DOHH2 (cell line): ENCODE measurements around the gene SOSTDC1.
"Not testable (repeated sequence)": the region's sequence is repeated elsewhere in the genome, so short reads cannot be mapped to it uniquely, and the experiment has no call there.

ENCODE experiments used
- H3F3A ChIP-seq: fragments of 200-600 bp; sonication (generic), shearing (Covaris generic); 2 replicates; pipeline ENCODE4 v1.6.0; 2016; ENCODE audit warnings: antibody characterized with exemption, mild to moderate bottlenecking; ENCODE audit not compliant: control insufficient read depth, insufficient read depth
- H3K27ac ChIP-seq: fragments of 200-600 bp; sonication (generic); 2 replicates; pipeline ENCODE4 v1.5.1; 2014; ENCODE audit warnings: low read depth, mild to moderate bottlenecking, low read length, moderate library complexity
- H3K27me3 ChIP-seq: fragments of 200-600 bp; sonication (generic); 2 replicates; pipeline ENCODE4 v1.6.1; 2014; ENCODE audit warnings: mild to moderate bottlenecking, low read length, mixed read lengths; ENCODE audit not compliant: control insufficient read depth
- H3K36me3 ChIP-seq: fragments of 200-600 bp; sonication (generic); 2 replicates; pipeline ENCODE4 v1.6.1; 2014; ENCODE audit warnings: mild to moderate bottlenecking, low read length, moderate library complexity, mixed read lengths; ENCODE audit not compliant: control insufficient read depth
- H3K4me1 ChIP-seq: fragments of 200-600 bp; sonication (generic); 2 replicates; pipeline ENCODE4 v1.6.1; 2014; ENCODE audit warnings: mild to moderate bottlenecking, low read length, mixed read lengths; ENCODE audit not compliant: control insufficient read depth
- H3K4me2 ChIP-seq: fragments of 200-600 bp; sonication (generic); 2 replicates; pipeline ENCODE4 v1.6.0; 2014; ENCODE audit warnings: mild to moderate bottlenecking, low read length, moderate library complexity
- H3K4me3 ChIP-seq: fragments of 200-600 bp; sonication (generic); 2 replicates; pipeline ENCODE4 v1.5.1; 2014; ENCODE audit warnings: mild to moderate bottlenecking, low read length, mixed read lengths
- H3K79me2 ChIP-seq: fragments of 200-600 bp; sonication (generic); 2 replicates; pipeline ENCODE4 v1.6.1; 2014; ENCODE audit warnings: mild to moderate bottlenecking, low read length, mixed read lengths; ENCODE audit not compliant: control insufficient read depth
- H3K9me2 ChIP-seq: fragments of 200-600 bp; sonication (generic); replicated peaks from 2 replicates; pipeline ENCODE4 v1.6.1; 2014; ENCODE audit warnings: mild to moderate bottlenecking, low read length, mixed read lengths; ENCODE audit not compliant: control insufficient read depth
- H3K9me3 ChIP-seq: fragments of 200-600 bp; sonication (generic); 2 replicates; pipeline ENCODE4 v1.6.1; 2014; ENCODE audit warnings: antibody characterized with exemption, low read length, mixed read lengths; ENCODE audit not compliant: control insufficient read depth, insufficient read depth
- H4K20me1 ChIP-seq: fragments of 200-600 bp; sonication (generic); 2 replicates; pipeline ENCODE4 v1.6.0; 2014; ENCODE audit warnings: low read depth, mild to moderate bottlenecking, antibody characterized with exemption, low read length, moderate library complexity; ENCODE audit not compliant: control insufficient read depth, insufficient read depth
- EZH2phosphoT487 ChIP-seq: fragments of 200-600 bp; sonication (generic); IDR thresholded peaks from 2 replicates; pipeline ENCODE4 v1.6.1; 2017; ENCODE audit warnings: borderline replicate concordance, mild to moderate bottlenecking, antibody characterized with exemption, low read length, moderate library complexity, mixed read lengths
- TF ChIP-seq, protein P1 (sequence below): fragments of 200-600 bp; sonication (generic); IDR thresholded peaks from one replicate; pipeline ENCODE4 v1.5.1; 2014; ENCODE audit warnings: antibody characterized with exemption, mild to moderate bottlenecking, low read depth, low read length; ENCODE audit not compliant: poor library complexity, severe bottlenecking

SOSTDC1 gene

DNA sequence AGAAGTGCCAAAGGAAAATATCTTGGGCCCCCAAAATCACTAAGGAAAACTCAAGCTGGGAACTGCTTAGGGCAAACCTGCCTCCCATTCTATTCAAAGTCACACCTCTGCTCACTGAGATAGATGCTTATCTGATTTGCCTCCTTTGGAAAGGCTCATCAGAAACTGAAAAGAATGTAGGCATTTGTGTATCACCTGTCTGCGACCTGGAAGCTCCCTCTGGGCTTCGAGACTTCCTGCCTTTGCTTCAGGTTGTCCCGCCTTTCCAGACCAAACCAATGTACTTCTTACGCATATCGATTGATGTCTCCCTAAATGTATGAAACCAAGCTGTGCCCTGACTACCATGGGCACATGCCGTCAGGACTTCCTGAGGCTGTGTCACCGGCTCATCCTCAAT lies 46.6 kb upstream of the SOSTDC1 start:
- no peaks in the 10 kb centered on the region for H3K27me3 ChIP-seq
- H3K79me2 ChIP-seq, result no peaks in the 10 kb centered on the region
- no peak for TF ChIP-seq EZH2phosphoT487
- TF ChIP-seq, protein P1, sequence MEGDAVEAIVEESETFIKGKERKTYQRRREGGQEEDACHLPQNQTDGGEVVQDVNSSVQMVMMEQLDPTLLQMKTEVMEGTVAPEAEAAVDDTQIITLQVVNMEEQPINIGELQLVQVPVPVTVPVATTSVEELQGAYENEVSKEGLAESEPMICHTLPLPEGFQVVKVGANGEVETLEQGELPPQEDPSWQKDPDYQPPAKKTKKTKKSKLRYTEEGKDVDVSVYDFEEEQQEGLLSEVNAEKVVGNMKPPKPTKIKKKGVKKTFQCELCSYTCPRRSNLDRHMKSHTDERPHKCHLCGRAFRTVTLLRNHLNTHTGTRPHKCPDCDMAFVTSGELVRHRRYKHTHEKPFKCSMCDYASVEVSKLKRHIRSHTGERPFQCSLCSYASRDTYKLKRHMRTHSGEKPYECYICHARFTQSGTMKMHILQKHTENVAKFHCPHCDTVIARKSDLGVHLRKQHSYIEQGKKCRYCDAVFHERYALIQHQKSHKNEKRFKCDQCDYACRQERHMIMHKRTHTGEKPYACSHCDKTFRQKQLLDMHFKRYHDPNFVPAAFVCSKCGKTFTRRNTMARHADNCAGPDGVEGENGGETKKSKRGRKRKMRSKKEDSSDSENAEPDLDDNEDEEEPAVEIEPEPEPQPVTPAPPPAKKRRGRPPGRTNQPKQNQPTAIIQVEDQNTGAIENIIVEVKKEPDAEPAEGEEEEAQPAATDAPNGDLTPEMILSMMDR, result no peak
- no peaks in the 10 kb centered on the region; the same call in 1 of the 2 replicates for H3K9me2 ChIP-seq
- no peak overlapping the region for H3K27ac ChIP-seq
- H3F3A ChIP-seq, result no peaks in the 10 kb centered on the region
- H3K4me2 ChIP-seq, result no peak overlapping the region
- H3K4me3 ChIP-seq, result no peak overlapping the region
- no peaks in the 10 kb centered on the region for H3K36me3 ChIP-seq
- H3K9me3 ChIP-seq, result no peaks in the 10 kb centered on the region
- H3K4me1 ChIP-seq, result no peaks in the 10 kb centered on the region
- H4K20me1 ChIP-seq, result no peaks in the 10 kb centered on the region

DNA sequence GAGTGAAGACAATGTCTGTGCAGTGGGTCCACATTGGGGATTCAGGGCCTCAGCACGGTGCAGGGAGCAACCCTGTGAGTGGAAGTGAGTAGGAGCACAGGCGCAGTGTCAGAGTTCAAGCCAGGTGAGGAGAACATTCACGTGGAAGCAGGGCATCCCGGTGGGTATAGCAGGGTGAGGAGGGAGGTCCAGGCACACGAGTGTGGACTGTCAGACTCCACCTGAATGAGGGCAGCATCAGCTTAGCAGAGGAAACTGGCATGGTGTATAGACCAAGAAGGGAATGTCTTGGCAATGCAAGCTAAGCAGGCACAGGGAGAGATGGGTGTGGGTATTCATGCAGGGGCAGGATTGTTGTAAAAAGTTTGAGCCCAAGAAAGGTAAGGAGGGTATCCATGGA lies 45.8 kb upstream of the SOSTDC1 start:
- no peaks in the 10 kb centered on the region for H3K27me3 ChIP-seq
- no peaks in the 10 kb centered on the region; the same call in 1 of the 2 replicates for H3K9me2 ChIP-seq
- no peak overlapping the region for H3K4me2 ChIP-seq
- H3K79me2 ChIP-seq, result no peaks in the 10 kb centered on the region
- TF ChIP-seq, protein P1, result no peak
- no peak for TF ChIP-seq EZH2phosphoT487
- no peaks in the 10 kb centered on the region for H3F3A ChIP-seq
- H3K4me3 ChIP-seq, result no peak overlapping the region
- H3K27ac ChIP-seq, result no peak overlapping the region
- no peaks in the 10 kb centered on the region for H3K9me3 ChIP-seq
- H4K20me1 ChIP-seq, result no peaks in the 10 kb centered on the region
- H3K36me3 ChIP-seq, result no peaks in the 10 kb centered on the region
- H3K4me1 ChIP-seq, result no peaks in the 10 kb centered on the region

DNA sequence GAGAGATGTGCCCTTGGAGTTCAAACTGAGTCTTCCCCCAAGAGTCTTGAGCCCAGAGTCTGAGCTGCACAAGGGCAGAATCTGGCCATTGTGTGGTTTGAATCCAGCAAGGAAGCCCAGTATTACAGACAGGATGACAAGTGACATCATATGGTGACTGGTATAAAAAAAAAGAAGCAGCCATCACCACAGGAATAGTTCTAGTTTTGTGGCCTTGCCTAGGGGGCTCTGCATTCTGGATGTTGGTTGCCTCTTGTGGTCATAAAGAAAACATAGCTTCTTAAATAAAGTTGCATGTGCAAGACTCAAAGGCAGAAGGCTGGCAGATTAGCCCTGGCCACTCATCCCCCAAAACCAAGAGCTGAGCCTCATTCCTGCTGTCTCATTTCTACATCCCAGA lies 44.3 kb upstream of the SOSTDC1 start:
- Histone ChIP-seq H3K79me2 (no peaks in the 10 kb centered on the region), H3K27ac (no peak overlapping the region), H3K27me3 (no peaks in the 10 kb centered on the region), H3K9me3 (no peaks in the 10 kb centered on the region), H3K4me2 (no peak overlapping the region), H3K4me3 (no peak overlapping the region), H3F3A (no peaks in the 10 kb centered on the region), H3K36me3 (no peaks in the 10 kb centered on the region), H4K20me1 (no peaks in the 10 kb centered on the region), H3K9me2 (no peaks in the 10 kb centered on the region), H3K4me1 (no peaks in the 10 kb centered on the region)
- TF ChIP-seq, protein P1, result no peak
- no peak for TF ChIP-seq EZH2phosphoT487

DNA sequence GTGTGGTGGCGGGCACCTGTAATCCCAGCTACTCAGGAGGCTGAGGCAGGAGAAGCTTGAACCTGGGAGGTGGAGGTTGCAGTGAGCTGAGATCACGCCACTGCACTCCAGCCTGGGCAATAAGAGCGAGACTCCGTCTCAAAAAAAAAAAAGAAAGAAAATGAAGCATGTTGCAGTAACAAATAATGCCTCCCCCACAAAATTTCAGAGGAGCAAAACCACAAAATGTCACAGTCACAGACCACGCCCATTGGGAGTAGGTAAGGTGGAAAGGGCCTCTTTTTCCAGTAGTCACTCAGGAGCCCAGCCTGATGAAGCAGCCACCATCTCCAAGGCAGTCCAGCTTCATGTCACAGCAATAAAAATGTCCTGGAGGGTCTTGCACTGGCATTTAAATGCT lies 40.9 kb upstream of the SOSTDC1 start:
- H3K27me3 ChIP-seq, H3K9me2 ChIP-seq, H3K4me2 ChIP-seq: not testable (repeated sequence)

More for the DNA sequence above, 40.9 kb upstream of the SOSTDC1 start:
- not testable (repeated sequence) for H3F3A ChIP-seq, H4K20me1 ChIP-seq, H3K4me1 ChIP-seq, H3K79me2 ChIP-seq, H3K27ac ChIP-seq, H3K4me3 ChIP-seq, H3K9me3 ChIP-seq, H3K36me3 ChIP-seq
